ENCODE results near the gene PHC3. TPM values are rescaled to one million over a fixed set of nuclear protein-coding genes. Genes with fewer than 3 reads are reported as not detected.

The PHC3 gene
- total RNA-seq, 1 donor: 65.6 TPM

DNA sequence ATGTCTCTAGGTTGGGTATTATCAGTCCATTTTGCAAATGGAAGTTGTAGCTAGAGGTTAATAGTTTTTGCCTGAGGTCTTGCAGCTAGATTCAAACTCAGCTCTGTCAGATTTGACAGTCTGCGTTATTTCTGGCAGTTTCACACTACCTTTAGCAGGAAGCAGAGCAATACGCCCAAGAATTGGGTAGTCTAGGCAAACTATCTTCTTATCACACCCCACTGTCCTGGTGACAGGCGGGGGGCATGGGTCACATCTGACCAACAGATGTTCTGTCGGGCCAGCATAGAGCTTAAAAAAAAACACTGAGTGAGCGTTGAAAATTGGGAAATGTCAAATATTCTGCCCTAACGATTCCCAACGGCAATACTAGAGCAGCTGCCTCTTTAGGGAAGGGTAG is 138.0 kb downstream of the PHC3 start:
- TF ChIP-seq, protein P1, sequence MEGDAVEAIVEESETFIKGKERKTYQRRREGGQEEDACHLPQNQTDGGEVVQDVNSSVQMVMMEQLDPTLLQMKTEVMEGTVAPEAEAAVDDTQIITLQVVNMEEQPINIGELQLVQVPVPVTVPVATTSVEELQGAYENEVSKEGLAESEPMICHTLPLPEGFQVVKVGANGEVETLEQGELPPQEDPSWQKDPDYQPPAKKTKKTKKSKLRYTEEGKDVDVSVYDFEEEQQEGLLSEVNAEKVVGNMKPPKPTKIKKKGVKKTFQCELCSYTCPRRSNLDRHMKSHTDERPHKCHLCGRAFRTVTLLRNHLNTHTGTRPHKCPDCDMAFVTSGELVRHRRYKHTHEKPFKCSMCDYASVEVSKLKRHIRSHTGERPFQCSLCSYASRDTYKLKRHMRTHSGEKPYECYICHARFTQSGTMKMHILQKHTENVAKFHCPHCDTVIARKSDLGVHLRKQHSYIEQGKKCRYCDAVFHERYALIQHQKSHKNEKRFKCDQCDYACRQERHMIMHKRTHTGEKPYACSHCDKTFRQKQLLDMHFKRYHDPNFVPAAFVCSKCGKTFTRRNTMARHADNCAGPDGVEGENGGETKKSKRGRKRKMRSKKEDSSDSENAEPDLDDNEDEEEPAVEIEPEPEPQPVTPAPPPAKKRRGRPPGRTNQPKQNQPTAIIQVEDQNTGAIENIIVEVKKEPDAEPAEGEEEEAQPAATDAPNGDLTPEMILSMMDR (IDR thresholded peaks at IDR 0.05; ENCODE audit: insufficient read depth, low read length): no peak
- DNase-seq (ENCODE audit: low read depth): no peak
- no peak overlapping the region for H3K4me3 ChIP-seq (ENCODE audit: low read depth, low read length)

DNA sequence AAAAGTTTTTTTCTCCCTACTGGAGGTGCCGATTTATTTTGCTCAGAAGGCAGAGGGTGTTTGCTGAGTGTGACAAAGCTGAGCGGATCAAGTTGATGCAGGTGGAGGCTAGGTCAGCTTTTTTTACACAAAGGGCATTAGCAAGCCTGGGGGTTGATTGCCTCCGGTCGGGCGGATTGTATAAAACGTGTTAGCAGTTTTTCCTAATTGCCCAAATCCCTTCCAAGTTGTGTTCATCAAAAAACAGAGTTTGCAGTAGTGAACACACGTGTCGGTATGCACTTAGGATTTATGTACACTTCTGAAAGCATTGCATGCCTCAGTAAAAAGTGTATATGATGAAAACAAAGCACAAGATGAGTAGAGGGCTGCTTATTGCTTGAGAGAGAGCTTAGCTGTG is 141.1 kb downstream of the PHC3 start:
- TF ChIP-seq, protein P1 (IDR thresholded peaks at IDR 0.05; ENCODE audit: insufficient read depth, low read length): no peak
- no peak overlapping the region for H3K4me3 ChIP-seq (ENCODE audit: low read depth, low read length)
- DNase-seq (ENCODE audit: low read depth): no peak

DNA sequence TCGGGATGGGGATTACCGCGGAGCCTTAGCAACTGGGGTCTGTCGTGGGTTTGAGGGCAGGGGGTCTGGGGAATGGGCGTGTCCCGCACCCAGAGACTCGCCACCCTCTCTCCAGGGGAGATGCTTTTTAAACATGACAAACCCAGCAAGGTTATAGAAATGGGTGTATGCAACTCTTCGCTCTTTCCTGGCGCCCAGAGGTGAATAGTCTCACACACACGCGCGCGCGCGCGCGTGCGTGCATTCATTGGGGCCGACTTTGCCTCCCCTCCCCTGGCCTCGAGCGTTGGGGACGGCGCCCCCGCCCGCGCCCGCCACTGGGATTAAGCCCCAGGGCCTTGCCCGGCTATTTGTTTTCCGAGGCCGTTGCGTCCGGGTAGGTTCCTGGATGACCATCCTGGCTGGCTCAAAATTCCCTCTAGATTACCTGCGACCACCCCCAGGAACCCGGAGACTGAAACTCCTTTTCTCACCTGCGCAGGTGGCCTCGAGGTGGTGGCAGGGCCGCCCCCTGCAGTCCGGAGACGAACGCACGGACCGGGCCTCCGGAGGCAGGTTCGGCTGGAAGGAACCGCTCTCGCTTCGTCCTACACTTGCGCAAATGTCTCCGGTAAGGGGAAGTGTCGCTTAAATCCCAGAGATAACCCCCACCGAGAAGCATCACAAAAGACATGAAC is 143.0 kb downstream of the PHC3 start:
- H3K4me3 ChIP-seq (ENCODE audit: low read depth, low read length): peak overlapping the region; percentile 60
- DNase-seq (ENCODE audit: low read depth): no peak
- TF ChIP-seq, protein P1 (IDR thresholded peaks at IDR 0.05; ENCODE audit: insufficient read depth, low read length): peak; percentile 12

Small RNAs within 50 kb of the gene (small RNA-seq; reads per million reads assigned to genes)
- gene RNU4-38P (not detected), gene RNU6-315P (not detected)

Other genes with a start within 250 kb of the PHC3 start
- gene SEC62, start 214.9 kb downstream of the PHC3 start, total RNA-seq (ENCODE audit: low replicate concordance): 52.3 and 71.0 TPM in 2 replicates
- gene GPR160, start 143.7 kb downstream of the PHC3 start, total RNA-seq (ENCODE audit: low replicate concordance): 0.90 TPM in 1 of 2 replicates, not detected in the other
- gene PRKCI, start 40.7 kb upstream of the PHC3 start, total RNA-seq (ENCODE audit: low replicate concordance): 56.2 and 63.9 TPM in 2 replicates
- gene SKIL, start 176.0 kb upstream of the PHC3 start, total RNA-seq (ENCODE audit: low replicate concordance): 25.3 and 60.7 TPM in 2 replicates
- gene CLDN11, start 237.1 kb upstream of the PHC3 start, total RNA-seq (ENCODE audit: low replicate concordance): 375 and 661 TPM in 2 replicates